ENCODE measurements around the gene ITPR2.
A peak's percentile ranks its signal among the peaks of the same experiment; 100 is the strongest.
"Not testable (repeated sequence)": the region's sequence is repeated elsewhere in the genome, so short reads cannot be mapped to it uniquely, and the experiment has no call there.

ITPR2 gene

DNA sequence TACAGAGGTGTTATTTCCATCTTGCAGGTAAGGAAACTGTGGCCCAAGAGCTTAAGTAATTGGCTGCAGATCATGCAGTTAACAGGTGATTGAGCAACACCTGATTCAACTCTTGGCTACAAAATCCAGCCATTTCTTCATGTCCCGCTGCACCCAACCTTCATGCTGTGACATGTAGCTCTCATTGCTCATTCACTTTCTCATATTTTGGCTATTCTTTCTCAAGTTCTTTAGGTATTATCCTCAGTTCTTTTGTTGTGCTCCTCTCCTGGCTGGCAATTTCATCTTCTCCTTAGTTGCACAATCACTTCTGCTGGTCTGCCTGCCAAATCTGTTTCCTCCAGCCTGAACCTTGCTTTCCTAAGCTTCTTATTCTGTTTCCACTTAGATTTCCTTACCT, 336.8 kb downstream of the ITPR2 start:
- no peak for DNase-seq

- DNase-seq, result no peak
Observed at GRCh38 chr12:26493656-26494055, 339.3 kb downstream of the ITPR2 start.

DNA sequence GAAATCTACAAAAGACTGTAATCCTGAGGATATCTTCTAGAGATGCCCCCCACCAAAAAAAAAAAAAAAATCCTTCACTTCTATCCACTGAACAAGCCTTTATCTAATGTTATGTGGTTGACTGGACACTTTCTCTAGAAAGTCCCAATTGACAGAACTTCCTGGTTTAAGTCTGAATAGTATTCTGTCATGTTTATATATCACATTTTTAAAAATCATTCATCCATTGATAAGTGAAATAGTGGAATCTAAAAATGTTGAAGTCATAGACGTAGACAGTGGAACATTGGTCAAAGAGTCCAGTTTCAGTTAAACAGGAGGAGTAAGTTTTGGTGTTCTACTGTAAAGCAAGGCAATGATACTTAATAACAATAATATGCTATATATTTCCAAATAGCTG, 340.6 kb downstream of the ITPR2 start:
- no peak for DNase-seq

- DNase-seq, result no peak
Observed at GRCh38 chr12:26489908-26490307, 343.1 kb downstream of the ITPR2 start.

- no peak for DNase-seq
Observed at GRCh38 chr12:26488351-26488750, 344.6 kb downstream of the ITPR2 start.

- DNase-seq, result no peak
Observed at GRCh38 chr12:26473291-26473690, 359.7 kb downstream of the ITPR2 start.

DNA sequence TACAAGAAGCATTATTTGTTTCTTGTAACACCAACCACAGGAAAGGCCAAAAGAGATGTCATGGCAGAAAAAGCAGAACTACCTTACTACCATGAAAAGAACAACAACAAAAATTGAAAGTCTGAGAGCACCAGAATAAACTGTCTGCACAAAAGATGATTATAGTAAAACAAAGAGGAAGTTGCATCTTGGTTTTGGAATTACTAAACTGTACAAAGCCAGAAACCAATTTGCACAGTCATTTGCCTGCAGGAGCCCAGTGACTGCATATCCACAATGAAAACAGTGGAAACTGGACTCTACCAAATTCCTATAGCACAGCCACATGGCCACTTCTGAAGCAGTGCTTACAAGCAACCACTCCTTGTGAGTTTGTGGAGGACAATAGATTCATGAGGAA, 361.4 kb downstream of the ITPR2 start:
- DNase-seq, result no peak

- no peak for DNase-seq
Observed at GRCh38 chr12:26469421-26470180, 363.4 kb downstream of the ITPR2 start.

GRCh38 chr12:26467351-26467750, 365.6 kb downstream of the ITPR2 start:
- no peak for DNase-seq

DNA sequence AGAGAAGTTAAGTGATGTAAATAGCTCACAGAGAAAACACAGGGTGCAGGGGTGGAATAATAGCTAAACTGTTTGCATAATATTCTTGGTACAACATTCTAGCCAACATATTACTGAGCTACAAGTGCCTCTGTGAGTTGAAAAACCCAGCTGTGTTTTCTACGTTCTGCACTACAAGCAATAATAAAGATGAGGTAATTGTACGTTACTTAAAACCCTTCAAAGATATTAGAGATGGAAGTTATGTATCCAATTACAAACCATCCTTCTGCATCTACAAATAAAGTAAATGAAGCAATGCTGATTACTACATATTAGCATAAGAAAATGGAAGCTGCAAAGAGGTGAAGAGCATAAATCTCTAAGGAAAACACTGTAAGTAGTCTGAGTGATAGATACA, 366.3 kb downstream of the ITPR2 start:
- DNase-seq, result peak; percentile 19

DNA sequence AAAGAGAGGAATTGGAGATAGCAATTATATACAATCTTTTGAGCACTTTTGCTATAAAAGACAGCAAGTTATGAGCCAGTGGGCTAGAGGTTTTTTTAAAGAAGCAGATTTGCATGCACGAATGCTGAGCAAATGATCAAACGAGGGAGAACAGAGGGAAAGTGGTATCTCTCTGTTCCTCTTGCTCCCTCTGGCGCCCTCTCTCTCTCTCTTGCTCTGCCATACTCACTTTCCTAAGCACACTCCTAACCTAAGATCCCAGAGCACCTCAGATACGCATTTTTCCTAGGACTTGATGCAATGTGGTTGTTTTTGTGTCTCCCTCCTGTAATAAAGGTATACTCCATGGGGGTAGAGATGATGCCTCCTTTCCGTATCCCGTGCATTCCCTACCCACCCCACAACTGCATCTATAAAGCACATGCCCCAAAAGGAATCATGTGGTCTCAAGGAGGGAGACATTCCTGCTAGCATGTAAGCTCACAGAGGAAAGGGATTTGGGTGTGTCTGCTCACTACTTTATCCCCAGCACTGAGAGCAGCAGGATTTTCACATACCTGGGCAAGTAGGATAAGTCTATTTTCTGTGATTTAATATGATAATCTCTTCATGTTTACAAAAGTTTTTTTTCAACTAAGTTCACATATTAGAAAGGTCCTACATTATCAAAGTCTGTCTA, 367.4 kb downstream of the ITPR2 start:
- no peak for DNase-seq

DNA sequence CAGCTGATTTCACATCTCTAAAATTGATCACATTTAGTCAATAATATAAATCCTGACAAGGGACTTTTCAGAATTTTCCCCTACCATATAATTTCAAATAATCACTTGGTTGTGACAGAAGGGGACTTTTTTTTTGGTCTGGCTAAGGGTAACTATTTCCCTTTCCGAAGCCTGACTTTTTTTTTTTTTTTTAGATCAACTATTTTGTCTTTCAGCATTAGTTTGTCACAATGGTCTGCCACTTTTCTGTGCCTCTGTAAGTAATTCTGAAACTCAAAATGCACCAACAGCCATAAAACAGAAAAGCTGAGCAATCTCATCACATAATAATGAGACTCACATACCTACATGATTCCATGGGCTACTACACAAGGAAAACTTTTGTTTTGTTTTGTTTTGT, 371.2 kb downstream of the ITPR2 start:
- DNase-seq, result no peak

DNA sequence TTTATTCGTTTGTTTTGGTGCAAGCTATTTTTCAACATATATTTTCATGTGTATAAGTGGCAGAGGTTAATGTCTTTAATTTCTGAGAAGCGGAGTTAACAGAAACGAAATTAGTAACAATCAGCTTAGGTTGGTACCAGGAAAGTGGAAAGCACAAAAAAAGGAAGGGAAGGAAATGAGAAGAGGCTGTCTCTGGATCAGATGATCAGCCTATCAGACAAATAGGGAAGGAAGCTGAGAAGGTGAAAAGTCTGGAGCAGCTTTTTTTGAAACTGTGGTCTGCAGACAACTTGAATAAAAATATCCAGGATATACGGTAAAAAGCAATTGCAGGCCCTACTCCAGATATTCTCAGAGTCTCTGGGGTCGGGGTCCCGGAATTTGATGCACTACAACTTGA, 372.6 kb downstream of the ITPR2 start:
- DNase-seq, result no peak

- DNase-seq, result no peak
Observed at GRCh38 chr12:26455936-26456574, 376.9 kb downstream of the ITPR2 start.

- no peak for DNase-seq
Observed at GRCh38 chr12:26453246-26453645, 379.7 kb downstream of the ITPR2 start.

DNA sequence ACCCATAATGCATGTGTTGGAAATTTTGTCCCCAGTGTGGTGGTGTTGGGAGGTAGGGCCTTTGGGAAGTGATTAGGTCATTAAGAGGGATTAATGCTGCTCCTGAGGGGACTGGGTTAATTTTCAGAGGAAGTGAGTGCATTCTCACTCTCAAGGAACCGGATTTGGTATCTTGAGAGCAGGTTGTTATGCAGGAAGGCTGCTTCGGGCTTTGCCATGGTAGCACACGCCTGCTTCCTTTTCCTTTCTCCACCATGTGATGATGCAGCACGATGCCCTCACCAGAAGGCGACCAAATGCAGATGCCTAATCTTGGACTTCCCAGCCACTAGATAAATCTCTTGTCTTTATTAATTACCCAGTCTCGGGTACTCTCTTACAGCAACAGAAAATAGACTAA, 380.5 kb downstream of the ITPR2 start:
- no peak for DNase-seq

DNA sequence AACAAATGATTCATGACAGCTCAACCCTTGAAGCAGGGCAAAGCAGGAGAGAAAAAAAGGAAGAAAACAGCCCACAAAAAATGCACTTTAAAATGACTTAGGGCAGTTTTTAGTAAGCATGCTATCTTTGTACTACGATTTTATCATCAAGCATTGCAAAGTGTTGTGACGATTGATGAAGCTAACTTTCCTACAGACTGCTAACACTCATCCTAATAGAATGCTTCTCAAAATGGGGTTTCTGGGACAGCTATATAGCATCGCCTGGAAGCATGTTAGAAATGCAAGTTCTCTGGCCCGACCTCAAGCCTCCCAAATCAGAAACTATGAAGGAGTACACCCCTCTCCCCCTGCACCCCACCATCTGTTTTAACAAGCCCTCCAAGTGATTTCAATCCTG, 381.2 kb downstream of the ITPR2 start:
- no peak for DNase-seq

DNA sequence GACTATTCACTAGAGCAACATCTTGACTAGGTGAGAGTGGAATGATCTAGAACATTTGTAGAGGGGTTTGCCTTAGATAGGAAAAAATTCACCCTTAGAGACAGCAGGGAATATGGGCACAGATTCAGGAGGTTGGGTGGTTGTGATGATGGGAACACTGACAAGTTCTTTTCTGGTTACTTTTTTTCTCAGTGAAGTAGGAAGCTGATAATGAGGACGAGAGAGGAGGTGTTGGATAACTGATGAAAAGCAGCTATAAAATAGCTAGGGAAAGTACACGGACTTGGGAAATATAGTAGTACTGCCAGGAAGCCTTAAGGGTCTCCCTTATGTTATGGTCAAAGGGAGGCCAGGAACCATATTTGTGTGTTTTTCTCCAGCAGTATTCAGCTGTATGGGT, 387.1 kb downstream of the ITPR2 start:
- DNase-seq, result no peak

GRCh38 chr12:26443309-26443708, 389.7 kb downstream of the ITPR2 start:
- no peak for DNase-seq

- DNase-seq, result no peak
Observed at GRCh38 chr12:26441434-26441833, 391.6 kb downstream of the ITPR2 start.

DNA sequence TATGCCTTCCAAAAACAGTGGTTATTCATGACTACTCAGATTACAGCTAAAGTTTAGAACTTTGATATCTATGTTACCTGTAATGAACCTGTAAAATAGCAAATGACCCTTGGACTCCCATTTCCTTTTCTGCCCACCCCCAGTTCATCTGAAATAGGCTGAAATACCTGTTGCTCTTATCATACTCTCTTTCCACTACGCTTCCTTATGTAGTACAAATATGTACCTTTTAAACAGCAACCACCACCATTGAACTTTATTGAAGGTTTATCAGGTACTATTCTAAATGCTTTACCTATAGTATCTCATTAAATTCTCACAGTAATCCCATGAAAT, 398.0 kb downstream of the ITPR2 start:
- no peak for DNase-seq

DNA sequence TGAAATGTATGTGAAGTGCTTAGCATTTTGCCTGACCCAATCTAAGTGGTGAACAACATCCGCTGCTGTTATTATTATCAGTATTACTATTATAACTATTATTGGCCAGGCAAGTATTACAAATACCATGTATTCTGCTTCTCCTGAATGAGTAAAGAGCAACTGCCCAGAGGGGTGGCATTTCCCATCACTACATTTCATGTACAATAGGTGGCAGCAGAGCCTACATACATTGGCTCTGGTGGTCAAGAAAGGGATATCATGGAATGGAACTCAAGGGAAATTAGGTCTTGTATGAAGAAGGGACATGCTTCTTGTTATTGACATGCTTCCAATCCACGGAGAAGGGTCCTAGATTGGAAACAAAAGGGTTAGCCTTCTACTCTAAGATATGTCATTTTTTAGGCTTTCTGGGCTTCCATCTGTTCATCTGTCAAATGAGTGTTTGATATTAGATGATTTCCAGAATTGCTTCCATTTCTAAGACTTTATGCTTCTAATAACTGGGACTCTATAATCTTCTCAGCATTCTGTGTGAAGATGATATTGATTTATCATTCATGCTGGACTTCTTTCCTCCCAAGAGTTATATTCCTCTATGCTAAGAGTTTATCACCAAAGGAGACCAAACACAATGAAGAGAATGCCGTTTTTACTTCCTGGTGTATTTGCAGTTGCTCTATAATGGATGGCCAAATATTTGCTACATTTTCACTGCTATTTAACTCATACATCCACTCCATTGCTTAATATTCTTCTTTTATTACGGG, 398.5 kb downstream of the ITPR2 start:
- peak; percentile 56 for DNase-seq

- not testable (repeated sequence) for DNase-seq
Observed at GRCh38 chr12:26433701-26434100, 399.3 kb downstream of the ITPR2 start.

DNA sequence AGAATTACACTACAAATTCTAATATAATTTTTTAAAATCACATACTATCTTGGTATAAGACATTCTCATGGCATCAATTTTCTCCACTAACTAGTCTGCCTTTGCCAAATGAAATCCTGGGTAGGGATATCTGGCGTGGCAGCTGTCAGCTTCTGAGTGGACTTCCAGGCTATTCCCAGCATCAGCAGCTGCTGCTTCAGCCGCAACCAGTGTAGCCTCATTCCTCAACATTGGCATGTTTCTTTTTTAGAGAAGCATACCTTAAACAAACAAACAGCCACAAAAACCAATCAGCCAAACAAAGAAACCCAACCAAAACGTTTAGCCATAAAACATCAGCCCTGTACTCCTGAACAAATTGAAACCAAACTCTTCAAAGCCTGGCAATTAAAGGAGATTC, 401.8 kb downstream of the ITPR2 start:
- no peak for DNase-seq

All from NCI-H748 treated with DMSO at 0.1 percent for 48 hours (cell line).